ENCODE data around the gene MSMO1.

DNA sequence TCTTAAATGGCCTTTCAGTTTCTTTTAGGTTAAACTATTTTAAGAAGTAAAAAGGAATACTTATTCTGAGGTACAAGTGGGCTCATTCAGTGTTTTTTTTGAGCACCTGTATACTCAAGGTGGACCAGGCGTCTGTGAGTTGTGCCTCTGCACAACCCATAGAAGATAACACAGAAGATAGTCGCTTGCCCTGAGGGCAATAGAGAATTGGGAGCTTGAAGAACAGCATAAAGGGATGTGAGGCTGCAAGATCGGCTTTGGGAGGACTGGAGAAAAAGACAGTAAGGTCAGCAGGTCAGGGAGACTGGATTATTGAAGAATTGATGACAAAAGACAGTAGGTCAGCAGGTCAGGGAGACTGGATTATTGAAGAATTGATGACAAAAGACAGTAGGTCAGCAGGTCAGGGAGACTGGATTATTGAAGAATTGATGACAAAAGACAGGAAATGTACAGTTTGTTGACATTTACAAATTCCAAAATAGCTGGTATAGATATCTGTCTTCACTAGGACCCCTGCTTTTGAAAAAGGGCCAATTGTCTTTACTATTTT is 54.4 kb downstream of the MSMO1 start:
- TF ChIP-seq, protein P1, sequence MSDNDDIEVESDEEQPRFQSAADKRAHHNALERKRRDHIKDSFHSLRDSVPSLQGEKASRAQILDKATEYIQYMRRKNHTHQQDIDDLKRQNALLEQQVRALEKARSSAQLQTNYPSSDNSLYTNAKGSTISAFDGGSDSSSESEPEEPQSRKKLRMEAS (IDR thresholded peaks at IDR 0.05), result no peak
- TF ChIP-seq TAF1 (IDR thresholded peaks at IDR 0.05; ENCODE audit: low read depth) (no peak), CREB1 (IDR thresholded peaks at IDR 0.05; ENCODE audit: low read depth) (no peak), EGR1 (IDR thresholded peaks at IDR 0.05) (no peak), RAD21 (IDR thresholded peaks at IDR 0.05; ENCODE audit: low read depth) (no peak), EP300 (IDR thresholded peaks at IDR 0.05; ENCODE audit: borderline replicate concordance) (no peak)
